Stimulated activated CD4-positive, alpha-beta T cell treated with anti-CD3 and anti-CD28 coated beads, Interleukin-1b, Interleukin-23, amount 100 ng/mL, for 48 hours (primary cell): ENCODE results near the gene SUPT5H.

ENCODE experiments used
- DNase-seq: peaks from one replicate; pipeline ENCODE4 v3.0.0-alpha.2; 2020

The SUPT5H gene

GRCh38 chr19:39445196-39446111 lies at the start of gene SUPT5H:
TSS of gene SUPT5H (plus strand) at chr19:39445582. CDS start at chr19:39445891, 309 bp downstream.
- DNase-seq: peak; percentile 99

- peak; percentile 93 for DNase-seq
Measured at GRCh38 chr19:39397360-39398296, 47.8 kb upstream of the SUPT5H start.

- peak; percentile 57 for DNase-seq
Measured at GRCh38 chr19:39398297-39398864, 47.0 kb upstream of the SUPT5H start.

- no peak for DNase-seq
Measured at GRCh38 chr19:39399668-39400050, 45.7 kb upstream of the SUPT5H start.

GRCh38 chr19:39400061-39400460 lies 45.3 kb upstream of the SUPT5H start:
- DNase-seq: no peak

- no peak for DNase-seq
Measured at GRCh38 chr19:39401070-39401548, 44.3 kb upstream of the SUPT5H start.

GRCh38 chr19:39401549-39402345 lies 43.6 kb upstream of the SUPT5H start:
- peak; percentile 89 for DNase-seq

GRCh38 chr19:39402346-39403300 lies 42.8 kb upstream of the SUPT5H start:
- peak; percentile 86 for DNase-seq

GRCh38 chr19:39403331-39404312 lies 41.8 kb upstream of the SUPT5H start:
- peak; percentile 95 for DNase-seq

- no peak for DNase-seq
Measured at GRCh38 chr19:39405261-39405957, 40.0 kb upstream of the SUPT5H start.

GRCh38 chr19:39405958-39406655 lies 39.3 kb upstream of the SUPT5H start:
- peak; percentile 87 for DNase-seq

- peak; percentile 88 for DNase-seq
Measured at GRCh38 chr19:39406656-39407409, 38.5 kb upstream of the SUPT5H start, which contains the start of gene ZFP36. TSS of gene ZFP36 (plus strand) at chr19:39406847. CDS start at chr19:39406905, 58 bp downstream.

GRCh38 chr19:39407410-39407659 lies 38.0 kb upstream of the SUPT5H start:
- peak; percentile 60 for DNase-seq

- no peak for DNase-seq
Measured at GRCh38 chr19:39407660-39408391, 37.6 kb upstream of the SUPT5H start.

GRCh38 chr19:39408392-39409207 lies 36.8 kb upstream of the SUPT5H start:
- no peak for DNase-seq
